Activated naive CD8-positive, alpha-beta T cell (primary cell): ENCODE results near the gene TIMM10.
"Not testable (repeated sequence)": the region's sequence is repeated elsewhere in the genome, so short reads cannot be mapped to it uniquely, and the experiment has no call there.

Experiments
- H3K27ac Mint-ChIP-seq: one replicate; pipeline ENCODE4 v1.8.0; 2021; ENCODE audit warnings: mixed read lengths
- H3K27me3 Mint-ChIP-seq: one replicate; pipeline ENCODE4 v1.8.0; 2021; ENCODE audit warnings: mixed read lengths
- H3K36me3 Mint-ChIP-seq: one replicate; pipeline ENCODE4 v1.8.0; 2021; ENCODE audit warnings: mixed read lengths
- H3K4me1 Mint-ChIP-seq: one replicate; pipeline ENCODE4 v1.8.0; 2021; ENCODE audit warnings: low read depth, mixed read lengths
- H3K4me3 Mint-ChIP-seq: one replicate; pipeline ENCODE4 v1.8.0; 2021; ENCODE audit warnings: mild to moderate bottlenecking, mixed read lengths
- H3K9me3 Mint-ChIP-seq: one replicate; pipeline ENCODE4 v1.8.0; 2021; ENCODE audit warnings: low read depth, mixed read lengths

The TIMM10 gene

DNA sequence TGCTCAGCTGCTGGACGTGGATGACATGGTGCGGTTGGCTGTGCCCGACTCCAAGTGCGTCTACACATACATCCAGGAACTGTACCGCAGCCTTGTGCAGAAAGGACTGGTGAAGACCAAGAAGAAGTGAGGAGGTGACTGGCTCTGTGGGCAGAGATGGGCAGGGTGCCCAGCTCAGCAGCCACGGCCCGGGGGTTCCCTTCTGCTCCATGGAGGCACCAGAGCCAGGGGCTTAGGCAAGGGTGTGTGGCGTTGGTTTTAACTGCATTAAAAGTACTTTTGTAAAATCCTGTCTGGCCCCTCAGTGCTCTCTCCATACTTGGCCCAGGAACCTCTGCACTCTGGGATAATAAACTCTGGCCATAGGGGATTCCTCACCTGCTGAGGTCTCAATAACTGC, 19.4 kb upstream of the TIMM10 start:
- no peaks in the 10 kb centered on the region for H3K27me3 Mint-ChIP-seq
- H3K4me1 Mint-ChIP-seq, result peaks cover 8% of the 10 kb centered on the region
- H3K9me3 Mint-ChIP-seq, result no peaks in the 10 kb centered on the region
- H3K27ac Mint-ChIP-seq, result peak overlapping the region; percentile 47
- H3K4me3 Mint-ChIP-seq, result no peak overlapping the region
- H3K36me3 Mint-ChIP-seq, result no peaks in the 10 kb centered on the region

DNA sequence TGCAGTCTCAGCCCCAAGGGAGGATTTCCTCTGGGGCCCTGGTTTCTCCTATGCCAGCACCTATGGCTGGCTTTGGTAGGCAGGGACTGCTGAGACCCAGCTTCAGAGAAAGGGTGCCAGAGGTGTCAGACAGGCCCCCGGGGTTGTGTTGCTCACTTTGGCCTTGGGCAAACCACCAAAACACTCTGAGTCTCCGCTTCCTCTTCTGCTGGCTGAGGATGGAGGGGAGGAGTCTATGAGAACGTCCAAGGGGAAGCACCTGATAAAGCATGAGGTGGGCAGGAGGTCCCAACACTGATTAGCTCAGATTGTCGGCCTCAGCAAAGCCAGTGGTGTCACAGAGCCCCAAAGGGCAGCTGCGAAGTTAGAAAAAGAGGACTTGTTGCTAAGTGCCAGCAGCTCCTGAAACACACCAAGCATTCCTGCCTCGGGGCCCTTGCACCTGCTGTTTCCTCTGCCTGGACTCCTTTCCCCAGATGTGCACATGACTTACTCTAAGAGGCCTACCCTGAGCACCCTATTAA, 17.4 kb upstream of the TIMM10 start:
- Mint-ChIP-seq H3K36me3 (no peaks in the 10 kb centered on the region), H3K4me1 (peaks cover 8% of the 10 kb centered on the region), H3K27ac (peak overlapping the region; percentile 86), H3K4me3 (no peak overlapping the region), H3K27me3 (no peaks in the 10 kb centered on the region), H3K9me3 (no peaks in the 10 kb centered on the region)

DNA sequence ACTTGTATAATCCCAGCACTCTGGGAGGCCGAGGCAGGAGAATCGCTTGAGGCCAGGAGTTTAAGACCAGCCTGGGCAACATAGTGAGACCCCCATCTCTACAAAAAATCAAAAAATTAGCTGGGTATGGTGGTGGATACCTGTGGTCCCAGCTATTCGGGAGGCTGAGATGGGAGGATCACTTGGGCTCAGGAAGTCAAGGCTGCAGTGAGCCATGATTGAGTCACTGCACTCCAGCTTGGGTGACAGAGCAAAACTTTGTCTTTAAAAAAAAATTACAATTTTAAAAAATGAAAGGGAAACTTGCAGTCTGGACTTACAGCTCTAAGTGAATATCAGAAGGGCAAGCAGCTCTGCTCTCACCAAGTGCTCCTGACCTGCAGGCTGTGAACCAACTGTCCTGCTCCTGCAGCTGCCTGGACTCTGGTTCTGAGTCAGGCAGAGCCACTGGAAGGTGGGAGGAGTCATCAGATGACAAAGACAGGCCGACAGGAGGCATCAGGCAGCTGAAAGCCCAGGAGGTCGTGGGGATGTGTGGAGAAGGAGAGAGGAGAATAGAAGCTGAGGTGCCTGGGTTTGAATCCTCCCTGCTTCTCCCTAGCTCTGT, 16.4 kb upstream of the TIMM10 start:
- H3K4me1 Mint-ChIP-seq, result peaks cover 8% of the 10 kb centered on the region
- H3K9me3 Mint-ChIP-seq, result no peaks in the 10 kb centered on the region
- H3K27ac Mint-ChIP-seq, result peak overlapping the region; percentile 86
- H3K4me3 Mint-ChIP-seq, result no peak overlapping the region
- H3K27me3 Mint-ChIP-seq, result no peaks in the 10 kb centered on the region
- H3K36me3 Mint-ChIP-seq, result no peaks in the 10 kb centered on the region

GRCh38 chr11:57546451-57546850, 15.9 kb upstream of the TIMM10 start:
- Mint-ChIP-seq H3K4me3 (no peak overlapping the region), H3K36me3 (no peaks in the 10 kb centered on the region), H3K27ac (no peak overlapping the region), H3K9me3 (no peaks in the 10 kb centered on the region), H3K27me3 (no peaks in the 10 kb centered on the region), H3K4me1 (peaks cover 8% of the 10 kb centered on the region)

GRCh38 chr11:57545883-57546282, 15.3 kb upstream of the TIMM10 start:
- Mint-ChIP-seq H3K4me1 (peaks cover 8% of the 10 kb centered on the region), H3K9me3 (no peaks in the 10 kb centered on the region), H3K4me3 (no peak overlapping the region), H3K36me3 (no peaks in the 10 kb centered on the region), H3K27ac (no peak overlapping the region), H3K27me3 (no peaks in the 10 kb centered on the region)

- Mint-ChIP-seq H3K27ac (no peak overlapping the region), H3K27me3 (no peaks in the 10 kb centered on the region), H3K9me3 (no peaks in the 10 kb centered on the region), H3K4me1 (peaks cover 8% of the 10 kb centered on the region), H3K36me3 (peaks cover 2% of the 10 kb centered on the region), H3K4me3 (no peak overlapping the region)
These were observed 14.0 kb upstream of the TIMM10 start for GRCh38 chr11:57544566-57544965.

DNA sequence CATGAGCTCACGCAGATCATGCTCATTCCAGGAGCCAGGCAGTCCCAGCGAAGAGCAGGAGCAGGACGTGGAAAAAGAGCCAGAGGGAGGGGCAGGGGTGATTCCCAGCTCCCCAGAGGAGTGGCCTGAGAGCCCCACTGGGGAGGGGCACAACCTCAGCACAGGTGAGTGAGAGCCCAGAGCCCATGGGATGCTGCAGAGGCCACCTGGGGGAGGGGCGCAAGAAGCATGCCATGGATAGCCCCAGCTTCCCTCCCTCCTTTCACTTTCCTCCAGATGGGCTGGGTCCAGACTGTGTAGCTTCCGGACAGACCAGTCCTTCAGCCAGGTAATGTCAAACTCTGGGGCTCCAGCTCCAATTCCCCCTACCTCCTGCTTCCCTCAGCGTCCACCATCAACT, 13.0 kb upstream of the TIMM10 start:
- H3K4me3 Mint-ChIP-seq, result no peak overlapping the region
- H3K27me3 Mint-ChIP-seq, result no peaks in the 10 kb centered on the region
- no peaks in the 10 kb centered on the region for H3K9me3 Mint-ChIP-seq
- H3K27ac Mint-ChIP-seq, result no peak overlapping the region
- H3K36me3 Mint-ChIP-seq, result peaks cover 2% of the 10 kb centered on the region
- H3K4me1 Mint-ChIP-seq, result peaks cover 8% of the 10 kb centered on the region

DNA sequence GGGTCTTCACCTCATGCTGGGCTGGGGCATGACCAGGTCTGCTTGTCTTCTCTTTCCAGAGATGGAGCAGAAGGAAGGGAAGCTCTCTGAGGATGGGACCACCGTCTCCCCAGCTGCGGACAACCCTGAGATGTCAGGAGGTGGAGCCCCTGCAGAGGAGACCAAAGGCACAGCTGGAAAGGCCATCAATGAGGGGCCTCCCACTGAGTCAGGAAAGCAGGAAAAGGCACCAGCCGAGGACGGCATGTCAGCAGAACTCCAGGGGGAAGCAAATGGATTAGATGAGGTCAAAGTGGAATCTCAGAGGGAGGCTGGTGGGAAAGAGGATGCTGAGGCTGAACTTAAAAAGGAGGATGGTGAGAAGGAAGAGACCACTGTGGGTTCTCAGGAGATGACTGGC, 12.0 kb upstream of the TIMM10 start:
- no peaks in the 10 kb centered on the region for H3K27me3 Mint-ChIP-seq
- H3K4me3 Mint-ChIP-seq, result no peak overlapping the region
- no peak overlapping the region for H3K27ac Mint-ChIP-seq
- H3K4me1 Mint-ChIP-seq, result peaks cover 6% of the 10 kb centered on the region
- H3K9me3 Mint-ChIP-seq, result no peaks in the 10 kb centered on the region
- H3K36me3 Mint-ChIP-seq, result peaks cover 2% of the 10 kb centered on the region

- no peaks in the 10 kb centered on the region for H3K9me3 Mint-ChIP-seq
- H3K27me3 Mint-ChIP-seq, result no peaks in the 10 kb centered on the region
- no peaks in the 10 kb centered on the region for H3K4me1 Mint-ChIP-seq
- no peak overlapping the region for H3K27ac Mint-ChIP-seq
- H3K36me3 Mint-ChIP-seq, result peaks cover 2% of the 10 kb centered on the region
- no peak overlapping the region for H3K4me3 Mint-ChIP-seq
These were observed 10.6 kb upstream of the TIMM10 start for GRCh38 chr11:57541169-57541568.

DNA sequence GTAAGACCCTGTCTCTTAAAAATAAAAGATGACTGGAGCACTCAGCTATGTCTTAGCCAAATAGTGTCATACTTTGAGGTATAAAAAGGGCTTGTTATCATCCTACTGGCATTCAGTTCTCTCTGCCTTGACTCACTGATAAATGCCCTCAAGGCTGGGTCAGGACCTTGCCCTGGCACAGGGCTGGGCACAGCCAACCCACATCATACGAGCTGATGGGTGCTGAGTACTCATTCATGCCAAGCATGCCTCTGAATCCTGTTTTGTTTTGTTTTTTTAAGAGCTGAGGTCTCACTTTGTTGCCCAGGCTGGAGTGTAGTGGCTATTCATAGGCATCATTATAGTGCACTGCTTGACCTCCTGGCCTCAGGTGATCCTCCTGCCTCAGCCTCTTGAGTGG, 8.8 kb upstream of the TIMM10 start:
- H3K27me3 Mint-ChIP-seq, result no peaks in the 10 kb centered on the region

DNA sequence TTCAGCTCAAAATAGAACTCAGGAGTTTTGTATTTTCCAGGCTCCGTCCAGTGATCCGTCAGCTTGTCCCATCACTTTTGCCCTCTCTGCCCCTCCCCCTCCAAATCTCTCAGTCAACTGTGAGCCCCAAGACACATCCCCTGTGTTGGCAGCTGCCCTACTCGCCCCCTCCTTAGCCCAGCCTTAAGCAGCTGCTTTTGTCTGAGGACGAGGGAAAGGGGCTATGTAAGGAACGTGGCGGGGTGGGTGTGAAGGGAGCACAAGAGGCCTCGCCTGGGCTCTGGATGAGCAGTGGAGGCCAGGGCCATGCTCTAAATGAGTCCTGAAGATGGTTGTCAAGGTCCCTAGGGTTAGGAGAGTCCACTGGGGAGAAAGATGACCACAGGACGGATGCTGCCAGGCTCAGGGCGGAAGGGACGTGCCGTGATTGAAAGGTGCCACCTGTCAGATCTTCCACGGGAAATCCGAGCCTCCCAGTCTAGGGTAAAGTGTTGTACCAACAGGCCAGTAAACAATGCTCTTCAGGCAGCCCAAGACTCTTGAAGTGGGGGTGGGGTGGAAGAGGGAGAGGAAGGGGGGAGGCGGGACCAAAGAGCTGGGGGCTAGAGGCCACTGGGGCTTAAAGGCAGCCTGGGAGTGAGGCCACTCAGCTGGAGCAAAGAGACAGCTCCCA, 6.5 kb upstream of the TIMM10 start, which contains the start of gene SMTNL1:
Gene SMTNL1 (plus strand): TSS at position 649 of the 673 bp plus-strand sequence. CDS start 5,048 bp downstream, outside the sequence.
- H3K27ac Mint-ChIP-seq, result peak within 1 kb of the TSS; percentile 16

More for the DNA sequence above, 8.8 kb upstream of the TIMM10 start:
- no peaks in the 10 kb centered on the region for H3K4me1 Mint-ChIP-seq
- no peak overlapping the region for H3K27ac Mint-ChIP-seq
- H3K36me3 Mint-ChIP-seq, result peaks cover 2% of the 10 kb centered on the region
- H3K9me3 Mint-ChIP-seq, result no peaks in the 10 kb centered on the region
- no peak overlapping the region for H3K4me3 Mint-ChIP-seq

DNA sequence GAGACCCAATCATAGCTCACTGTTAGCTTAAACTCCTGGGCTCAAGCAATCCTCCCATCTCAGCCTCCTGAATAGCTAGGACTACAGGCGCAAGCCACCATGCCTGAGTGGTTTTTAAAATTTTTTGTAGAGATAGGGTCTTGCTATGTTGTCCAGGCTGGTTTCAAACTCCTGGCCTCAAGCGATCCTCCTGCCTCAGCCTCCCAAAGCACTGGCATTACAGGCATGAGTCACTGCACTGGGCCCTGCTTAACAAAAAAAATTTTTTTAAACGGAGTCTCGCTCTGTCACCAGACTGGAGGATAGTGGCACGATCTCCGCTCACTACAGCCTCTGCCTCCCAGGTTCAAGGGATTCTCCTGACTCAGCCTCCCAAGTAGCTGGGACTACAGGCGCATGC, 3.9 kb upstream of the TIMM10 start:
- not testable (repeated sequence) for H3K36me3 Mint-ChIP-seq, H3K27me3 Mint-ChIP-seq, H3K27ac Mint-ChIP-seq, H3K9me3 Mint-ChIP-seq, H3K4me3 Mint-ChIP-seq
- H3K4me1 Mint-ChIP-seq, result peaks cover 15% of the 10 kb centered on the region

More for the DNA sequence above, 6.5 kb upstream of the TIMM10 start, which contains the start of gene SMTNL1:
- no peak within 1 kb of the TSS for H3K4me3 Mint-ChIP-seq
- no peaks in the 10 kb centered on the region for H3K27me3 Mint-ChIP-seq
- H3K36me3 Mint-ChIP-seq, result peaks cover 2% of the 10 kb centered on the region
- no peaks in the 10 kb centered on the region for H3K9me3 Mint-ChIP-seq
- no peaks in the 10 kb centered on the region for H3K4me1 Mint-ChIP-seq

- Mint-ChIP-seq H3K36me3 (peaks cover 8% of the 10 kb centered on the region), H3K9me3 (no peaks in the 10 kb centered on the region), H3K4me1 (peaks cover 36% of the 10 kb centered on the region), H3K27me3 (no peaks in the 10 kb centered on the region), H3K27ac (peak overlapping the region; percentile 91), H3K4me3 (peak overlapping the region; percentile 91)
These were observed 349 bp downstream of the TIMM10 start for GRCh38 chr11:57530215-57530595.

DNA sequence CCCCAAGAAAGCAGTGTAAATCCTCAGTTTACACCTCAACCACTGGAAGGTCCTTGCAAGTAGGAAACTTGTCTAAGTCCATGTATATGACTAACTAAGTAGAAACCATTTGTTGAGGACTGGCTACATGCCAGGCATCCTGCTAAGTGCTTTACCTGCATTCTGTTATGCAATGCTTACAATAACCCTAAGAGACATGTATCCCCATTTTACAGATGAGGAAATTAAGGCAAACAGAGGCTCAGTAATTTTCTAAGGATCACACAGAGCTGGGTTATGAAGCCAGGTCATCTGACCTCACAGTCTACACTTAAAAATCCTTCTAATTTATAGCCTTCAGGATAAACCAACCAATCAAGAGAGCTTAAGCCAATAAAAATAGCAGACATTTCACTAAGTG, 1.5 kb downstream of the TIMM10 start:
- Mint-ChIP-seq H3K4me3 (peak overlapping the region; percentile 52), H3K9me3 (no peaks in the 10 kb centered on the region), H3K36me3 (peaks cover 8% of the 10 kb centered on the region), H3K27ac (no peak overlapping the region), H3K27me3 (no peaks in the 10 kb centered on the region), H3K4me1 (peaks cover 36% of the 10 kb centered on the region)

- Mint-ChIP-seq H3K4me1 (peaks cover 36% of the 10 kb centered on the region), H3K4me3 (no peak overlapping the region), H3K9me3 (no peaks in the 10 kb centered on the region), H3K36me3 (peaks cover 8% of the 10 kb centered on the region), H3K27ac (peak overlapping the region; percentile 51), H3K27me3 (no peaks in the 10 kb centered on the region)
These were observed 3.4 kb downstream of the TIMM10 start for GRCh38 chr11:57527056-57527631.
